Endothelial cell of umbilical vein (primary cell): ENCODE measurements around the gene MIB2. TPM values are rescaled to one million over a fixed set of nuclear protein-coding genes. Genes with fewer than 3 reads are reported as not detected.

Source experiments
- BruUV-seq: library from RNA; stranded (reverse); fragments of 400-500 nt; replicated peaks from 2 replicates; lab custom pipeline; 2021; lab: Mats Ljungman, UMichigan
- CTCF ChIA-PET: fragments of 300-600, 350-600 bp; sonication (Branson Sonifier 250); formaldehyde crosslinking; loops from one replicate; lab custom pipeline; 2021; ENCODE audit warnings: antibody characterized with exemption, inconsistent platforms; lab: Charles Lee
- POLR2A ChIA-PET: fragments of 300-600, 350-600 bp; sonication (Branson Sonifier 250); formaldehyde crosslinking; loops from one replicate; lab custom pipeline; 2021; ENCODE audit warnings: antibody characterized with exemption, inconsistent platforms; lab: Charles Lee
- DNase-seq: peaks from one replicate; pipeline ENCODE4 v3.0.0-alpha.2; 2011; ENCODE audit warnings: low read depth, low spot score
- FAIRE-seq: peaks from 2 replicates; lab custom pipeline; 2011; peaks lifted over from hg19 to GRCh38; lab: Jason Lieb, UNC
- H2AFZ ChIP-seq: 2 replicates; pipeline ENCODE4 v1.6.0; 2012; ENCODE audit warnings: low read depth, low read length, control low read depth, inconsistent platforms
- H3K27ac ChIP-seq: 2 replicates; pipeline ENCODE4 v1.5.1; 2011; ENCODE audit warnings: low read depth, mild to moderate bottlenecking, control low read depth, low read length, moderate library complexity; ENCODE audit not compliant: insufficient read depth
- H3K27me3 ChIP-seq, 2 experiments: 2 replicates each; pipeline versions ENCODE4 v1.6.0 to v1.6.1; 2011; ENCODE audit warnings: low read length in 2 of 2, mixed read lengths in 1 of 2; ENCODE audit not compliant: control insufficient read depth in 2 of 2, insufficient read depth in 2 of 2
- H3K36me3 ChIP-seq, 2 experiments: 2 replicates in 1 of 2; 3 replicates in 1 of 2; pipeline ENCODE4 v1.5.1; 2011; ENCODE audit warnings: low read length in 2 of 2, mild to moderate bottlenecking in 1 of 2, moderate library complexity in 1 of 2; ENCODE audit not compliant: control insufficient read depth in 2 of 2, insufficient read depth in 2 of 2; ENCODE audit errors: extremely low read depth in 1 of 2
- H3K4me1 ChIP-seq: 3 replicates; pipeline ENCODE4 v1.5.1; 2011; ENCODE audit warnings: mild to moderate bottlenecking, low read length; ENCODE audit not compliant: control insufficient read depth, insufficient read depth; ENCODE audit errors: extremely low read depth
- H3K4me2 ChIP-seq: 2 replicates; pipeline ENCODE4 v1.6.1; 2011; ENCODE audit warnings: low read length, control low read depth, mixed read lengths; ENCODE audit not compliant: insufficient read depth
- H3K4me3 ChIP-seq, 3 experiments: fragments of 200-600 bp in 1 of 3; sonication (generic), shearing (Covaris generic) in 1 of 3; replicated peaks in 1 of 3; 2 replicates each; pipeline ENCODE4 v1.5.1; 2011 to 2016; ENCODE audit warnings: control low read depth in 3 of 3, low read length in 3 of 3, mild to moderate bottlenecking in 2 of 3, inconsistent platforms in 1 of 3, low read depth in 1 of 3, moderate library complexity in 1 of 3; ENCODE audit not compliant: insufficient read depth in 1 of 3
- H3K79me2 ChIP-seq: 2 replicates; pipeline ENCODE4 v1.6.0; 2012; ENCODE audit warnings: low read length, inconsistent platforms; ENCODE audit not compliant: control insufficient read depth, insufficient read depth
- H3K9ac ChIP-seq: replicated peaks from 2 replicates; pipeline ENCODE3; 2011; ENCODE audit warnings: low read length, control low read depth; ENCODE audit not compliant: insufficient read depth; ENCODE audit errors: extremely low read depth
- H3K9me1 ChIP-seq: replicated peaks from 3 replicates; pipeline ENCODE4 v1.6.0; 2011; ENCODE audit warnings: mild to moderate bottlenecking, low read length; ENCODE audit not compliant: control insufficient read depth, insufficient read depth; ENCODE audit errors: extremely low read depth
- H3K9me3 ChIP-seq: replicated peaks from 2 replicates; pipeline ENCODE4 v1.5.1; 2012; ENCODE audit warnings: low read length, inconsistent platforms; ENCODE audit not compliant: control insufficient read depth, insufficient read depth
- H4K20me1 ChIP-seq: replicated peaks from 2 replicates; pipeline ENCODE3; 2011; ENCODE audit warnings: mild to moderate bottlenecking, low read length; ENCODE audit not compliant: control insufficient read depth, insufficient read depth; ENCODE audit errors: extremely low read depth
- CTCF ChIP-seq, 2 donors: IDR thresholded peaks; 1 replicate in 1 of 2; 2 replicates in 1 of 2; pipeline ENCODE4 v1.5.1; 2011; ENCODE audit warnings: low read length in 2 of 2, mild to moderate bottlenecking in 2 of 2, moderate library complexity in 2 of 2, control low read depth in 1 of 2, inconsistent platforms in 1 of 2, low read depth in 1 of 2; ENCODE audit not compliant: insufficient read depth in 1 of 2; ENCODE audit errors: extremely low read depth in 1 of 2
- EZH2 ChIP-seq: IDR thresholded peaks from 2 replicates; pipeline ENCODE4 v1.6.1; 2012; ENCODE audit warnings: borderline replicate concordance, low read depth, mild to moderate bottlenecking, moderate library complexity, low read length, inconsistent platforms; ENCODE audit not compliant: severe bottlenecking
- FOS ChIP-seq: IDR thresholded peaks from 2 replicates; pipeline ENCODE4 v1.6.1; 2011; ENCODE audit warnings: mild to moderate bottlenecking, low read length, moderate library complexity, borderline replicate concordance; ENCODE audit not compliant: insufficient read depth
- GATA2 ChIP-seq: IDR thresholded peaks from 2 replicates; pipeline ENCODE4 v1.7.0; 2011; ENCODE audit warnings: low read depth, mild to moderate bottlenecking, moderate library complexity, mixed read lengths, low read length; ENCODE audit not compliant: insufficient read length, insufficient read depth
- JUN ChIP-seq: IDR thresholded peaks from 2 replicates; pipeline ENCODE4 v1.6.1; 2011; ENCODE audit warnings: borderline replicate concordance, low read depth; ENCODE audit not compliant: insufficient read length, insufficient read depth
- MAX ChIP-seq: IDR thresholded peaks from 2 replicates; pipeline ENCODE4 v1.6.1; 2011; ENCODE audit not compliant: insufficient read depth, insufficient read length
- MYC ChIP-seq: IDR thresholded peaks from one replicate; pipeline ENCODE4 v1.6.1; 2011; ENCODE audit warnings: mild to moderate bottlenecking, low read depth, low read length
- POLR2A ChIP-seq: IDR thresholded peaks from 2 replicates; pipeline ENCODE4 v1.6.1; 2012; ENCODE audit warnings: low read depth, mild to moderate bottlenecking, control low read depth, low read length
- POLR2AphosphoS5 ChIP-seq: IDR thresholded peaks from 2 replicates; pipeline ENCODE4 v1.6.1; 2012; ENCODE audit warnings: low read depth, mild to moderate bottlenecking, control low read depth, low read length, moderate library complexity; ENCODE audit not compliant: insufficient read depth
- dilution Hi-C: fragments of 300-500 bp; cut with MboI; formaldehyde crosslinking; loops from one replicate; pipeline ENCODE4 v1.15.0; 2019; ENCODE audit warnings: low sequenced_read_pairs; ENCODE audit not compliant: extremely low pct_ligation_motif_present
- intact Hi-C: fragments of 100-400 bp; cut with micrococcal nuclease; formaldehyde crosslinking; loops from one replicate; pipeline ENCODE4 v1.10.0; 2022
- polyA plus RNA-seq, 4 experiments: library from polyadenylated mRNA; depleted of rRNA in 3 of 4; stranded (reverse) in 3 of 4; unstranded in 1 of 4; fragments of >200 nt; gene quantifications; 2 replicates each; pipeline versions ENCODE4 v1.2.1 to v1.2.3, GENCODE V29; 2011 to 2012; ENCODE audit warnings: missing spikeins in 1 of 4
- total RNA-seq: library from RNA; stranded (reverse); gene quantifications from 2 replicates; pipeline ENCODE4 v1.2.3, GENCODE V29; 2021

The MIB2 gene
- total and polyA plus RNA-seq, 2 donors (not counting 3 experiments of a cell fraction or from before 2014, with no cell fraction given) = 25.9 to 45.0 TPM

- no TSS peak for BruUV-seq
- H3K27ac ChIP-seq = no peak overlapping the region
- CTCF ChIA-PET = no interaction called here
These were observed 5.3 kb upstream of the MIB2 start for GRCh38 chr1:1609822-1610485.

More at GRCh38 chr1:1609822-1610485, 5.3 kb upstream of the MIB2 start:
- no peaks in the 10 kb centered on the region for H3K36me3 ChIP-seq
- no peak overlapping the region for H2AFZ ChIP-seq
- intact Hi-C loops (no loop called here), dilution Hi-C loops (no loop called here)
- H4K20me1 ChIP-seq = no peaks in the 10 kb centered on the region
- DNase-seq = no peak
- TF ChIP-seq FOS = no peak
- TF ChIP-seq POLR2AphosphoS5 = no peak
- no peak for TF ChIP-seq MAX
- TF ChIP-seq GATA2 = no peak
- TF ChIP-seq EZH2 = no peak
- TF ChIP-seq POLR2A = no peak
- no peak for TF ChIP-seq CTCF (IDR thresholded peaks at IDR 0.05; ENCODE audit: extremely low read depth in 1 of 2, insufficient read depth in 1 of 2, low read depth in 1 of 2, low read length in 2 of 2)
- TF ChIP-seq MYC = no peak
- no peak for TF ChIP-seq JUN
- H3K9me1 ChIP-seq = no peaks in the 10 kb centered on the region
- H3K9me3 ChIP-seq = no peaks in the 10 kb centered on the region
- POLR2A ChIA-PET = no interaction called here
- FAIRE-seq = no peak
- H3K4me3 ChIP-seq = no peak overlapping the region
- no peak overlapping the region for H3K4me2 ChIP-seq
- H3K79me2 ChIP-seq = no peaks in the 10 kb centered on the region
- H3K9ac ChIP-seq = no peak overlapping the region
- peaks cover 11% of the 10 kb centered on the region for H3K4me1 ChIP-seq
- H3K27me3 ChIP-seq = no peaks in the 10 kb centered on the region
